GM12892 (cell line): ENCODE measurements around the gene SLC41A3.
"Not testable (repeated sequence)": the region's sequence is repeated elsewhere in the genome, so short reads cannot be mapped to it uniquely, and the experiment has no call there.

Experiments used
- POLR2A ChIP-seq: IDR thresholded peaks from 2 replicates; pipeline ENCODE4 v1.6.1; 2011; ENCODE audit warnings: low read depth, low read length, control low read depth
- POLR2AphosphoS5 ChIP-seq: IDR thresholded peaks from 2 replicates; pipeline ENCODE4 v1.6.1; 2011; ENCODE audit warnings: low read depth, low read length, control low read depth

GRCh38 chr3:125968121-125968520 lies 115.8 kb downstream of the SLC41A3 start:
- not testable (repeated sequence) for TF ChIP-seq POLR2A, POLR2AphosphoS5
